Measurements from ENCODE around the gene CLIP4.

CLIP4 gene

GRCh38 chr2:29228947-29229346 lies 113.7 kb downstream of the CLIP4 start:
- no peak overlapping the region for H3K4me3 ChIP-seq (ENCODE audit: low read depth in 1 of 2, low read length in 2 of 2)
- no peak overlapping the region for H3K27ac ChIP-seq (ENCODE audit: low read length)
- no peaks in the 10 kb centered on the region for H3K9me3 ChIP-seq (ENCODE audit: insufficient read depth, low read length, severe bottlenecking)
- H3K4me2 ChIP-seq (ENCODE audit: insufficient read depth, low read length) = no peak overlapping the region
- H3K79me2 ChIP-seq (ENCODE audit: insufficient read depth, low read length) = no peaks in the 10 kb centered on the region
- H3K27me3 ChIP-seq (ENCODE audit: insufficient read depth, low read length, poor library complexity) = peaks cover 12% of the 10 kb centered on the region
- ATAC-seq (ENCODE audit: insufficient read depth, low read depth) = no peak
- no peak for DNase-seq
- no peaks in the 10 kb centered on the region for H3K4me1 ChIP-seq (ENCODE audit: insufficient read depth, low read length)
- peaks cover 10% of the 10 kb centered on the region; the same call in 1 of the 2 replicates for H4K20me1 ChIP-seq (ENCODE audit: insufficient read depth, low read length)
- no peak for TF ChIP-seq EZH2 (IDR thresholded peaks at IDR 0.05; ENCODE audit: borderline replicate concordance, low read depth, low read length, severe bottlenecking)
- no peak for TF ChIP-seq CTCF (IDR thresholded peaks at IDR 0.05; ENCODE audit: borderline replicate concordance, extremely low read depth, low read length, poor library complexity, severe bottlenecking)
- H3K9ac ChIP-seq (ENCODE audit: low read depth, low read length) = no peak overlapping the region
- no peak overlapping the region for H2AFZ ChIP-seq (ENCODE audit: low read depth, low read length)
- no peaks in the 10 kb centered on the region for H3K36me3 ChIP-seq (ENCODE audit: insufficient read depth, low read length)

DNA sequence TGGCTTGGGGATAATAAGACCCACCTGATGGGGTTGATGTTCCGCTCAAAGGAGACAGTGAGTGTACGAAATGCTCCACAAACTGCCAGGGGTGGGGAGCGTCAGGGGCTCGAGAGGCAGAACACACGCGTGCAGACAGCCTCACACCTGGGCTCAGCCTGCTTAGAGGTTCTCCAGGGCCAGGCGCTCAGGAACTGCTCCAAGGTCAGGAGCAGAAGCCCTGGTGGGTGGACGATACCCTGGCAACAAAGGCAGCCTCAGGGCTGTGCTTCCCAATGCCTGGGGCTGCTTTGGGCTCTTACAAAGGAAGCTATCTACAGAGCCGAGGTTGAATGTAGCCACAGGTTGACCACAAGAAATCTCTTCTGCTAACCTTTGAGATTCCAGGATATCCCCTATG lies 114.4 kb downstream of the CLIP4 start:
- DNase-seq (no peak), ATAC-seq (ENCODE audit: insufficient read depth, low read depth) (no peak)
- no peaks in the 10 kb centered on the region for H3K4me1 ChIP-seq (ENCODE audit: insufficient read depth, low read length)
- no peak overlapping the region for H3K4me2 ChIP-seq (ENCODE audit: insufficient read depth, low read length)
- peaks cover 6% of the 10 kb centered on the region; the same call in 1 of the 2 replicates for H4K20me1 ChIP-seq (ENCODE audit: insufficient read depth, low read length)
- H3K79me2 ChIP-seq (ENCODE audit: insufficient read depth, low read length) = no peaks in the 10 kb centered on the region
- no peaks in the 10 kb centered on the region for H3K36me3 ChIP-seq (ENCODE audit: insufficient read depth, low read length)
- TF ChIP-seq CTCF (IDR thresholded peaks at IDR 0.05; ENCODE audit: borderline replicate concordance, extremely low read depth, low read length, poor library complexity, severe bottlenecking) = no peak
- no peak for TF ChIP-seq EZH2 (IDR thresholded peaks at IDR 0.05; ENCODE audit: borderline replicate concordance, low read depth, low read length, severe bottlenecking)
- no peak overlapping the region for H3K9ac ChIP-seq (ENCODE audit: low read depth, low read length)
- no peak overlapping the region for H3K27ac ChIP-seq (ENCODE audit: low read length)
- H2AFZ ChIP-seq (ENCODE audit: low read depth, low read length) = no peak overlapping the region
- H3K27me3 ChIP-seq (ENCODE audit: insufficient read depth, low read length, poor library complexity) = peaks cover 14% of the 10 kb centered on the region
- no peaks in the 10 kb centered on the region for H3K9me3 ChIP-seq (ENCODE audit: insufficient read depth, low read length, severe bottlenecking)
- no peak overlapping the region for H3K4me3 ChIP-seq (ENCODE audit: low read depth in 1 of 2, low read length in 2 of 2)

- H3K9ac ChIP-seq (ENCODE audit: low read depth, low read length) = no peak overlapping the region
- no peak overlapping the region for H3K4me3 ChIP-seq (ENCODE audit: low read depth in 1 of 2, low read length in 2 of 2)
- H3K4me2 ChIP-seq (ENCODE audit: insufficient read depth, low read length) = no peak overlapping the region
- no peaks in the 10 kb centered on the region for H3K36me3 ChIP-seq (ENCODE audit: insufficient read depth, low read length)
- no peak overlapping the region for H2AFZ ChIP-seq (ENCODE audit: low read depth, low read length)
- TF ChIP-seq CTCF (IDR thresholded peaks at IDR 0.05; ENCODE audit: borderline replicate concordance, extremely low read depth, low read length, poor library complexity, severe bottlenecking) (no peak), EZH2 (IDR thresholded peaks at IDR 0.05; ENCODE audit: borderline replicate concordance, low read depth, low read length, severe bottlenecking) (no peak)
- no peaks in the 10 kb centered on the region for H3K4me1 ChIP-seq (ENCODE audit: insufficient read depth, low read length)
- no peaks in the 10 kb centered on the region for H3K79me2 ChIP-seq (ENCODE audit: insufficient read depth, low read length)
- no peak overlapping the region for H3K27ac ChIP-seq (ENCODE audit: low read length)
- H3K27me3 ChIP-seq (ENCODE audit: insufficient read depth, low read length, poor library complexity) = peaks cover 9% of the 10 kb centered on the region
- peaks cover 5% of the 10 kb centered on the region; the same call in 1 of the 2 replicates for H4K20me1 ChIP-seq (ENCODE audit: insufficient read depth, low read length)
- H3K9me3 ChIP-seq (ENCODE audit: insufficient read depth, low read length, severe bottlenecking) = no peaks in the 10 kb centered on the region
- ATAC-seq (ENCODE audit: insufficient read depth, low read depth) (no peak), DNase-seq (no peak)
Observed at GRCh38 chr2:29232041-29232440, 116.8 kb downstream of the CLIP4 start.

- DNase-seq (no peak), ATAC-seq (ENCODE audit: insufficient read depth, low read depth) (no peak)
- Histone ChIP-seq H3K79me2 (ENCODE audit: insufficient read depth, low read length) (no peaks in the 10 kb centered on the region), H3K4me1 (ENCODE audit: insufficient read depth, low read length) (no peaks in the 10 kb centered on the region), H3K27ac (ENCODE audit: low read length) (no peak overlapping the region), H4K20me1 (ENCODE audit: insufficient read depth, low read length) (peaks cover 5% of the 10 kb centered on the region; the same call in 1 of the 2 replicates), H3K27me3 (ENCODE audit: insufficient read depth, low read length, poor library complexity) (peaks cover 9% of the 10 kb centered on the region), H3K36me3 (ENCODE audit: insufficient read depth, low read length) (no peaks in the 10 kb centered on the region), H2AFZ (ENCODE audit: low read depth, low read length) (no peak overlapping the region), H3K9me3 (ENCODE audit: insufficient read depth, low read length, severe bottlenecking) (no peaks in the 10 kb centered on the region), H3K4me2 (ENCODE audit: insufficient read depth, low read length) (no peak overlapping the region), H3K9ac (ENCODE audit: low read depth, low read length) (no peak overlapping the region), H3K4me3 (ENCODE audit: low read depth in 1 of 2, low read length in 2 of 2) (no peak overlapping the region)
- TF ChIP-seq EZH2 (IDR thresholded peaks at IDR 0.05; ENCODE audit: borderline replicate concordance, low read depth, low read length, severe bottlenecking) = no peak
- TF ChIP-seq CTCF (IDR thresholded peaks at IDR 0.05; ENCODE audit: borderline replicate concordance, extremely low read depth, low read length, poor library complexity, severe bottlenecking) = no peak
Observed at GRCh38 chr2:29233428-29233827, 118.2 kb downstream of the CLIP4 start.

Data from DND-41 (cell line).